ENCODE measurements around the gene GC.

The GC gene, protein sequence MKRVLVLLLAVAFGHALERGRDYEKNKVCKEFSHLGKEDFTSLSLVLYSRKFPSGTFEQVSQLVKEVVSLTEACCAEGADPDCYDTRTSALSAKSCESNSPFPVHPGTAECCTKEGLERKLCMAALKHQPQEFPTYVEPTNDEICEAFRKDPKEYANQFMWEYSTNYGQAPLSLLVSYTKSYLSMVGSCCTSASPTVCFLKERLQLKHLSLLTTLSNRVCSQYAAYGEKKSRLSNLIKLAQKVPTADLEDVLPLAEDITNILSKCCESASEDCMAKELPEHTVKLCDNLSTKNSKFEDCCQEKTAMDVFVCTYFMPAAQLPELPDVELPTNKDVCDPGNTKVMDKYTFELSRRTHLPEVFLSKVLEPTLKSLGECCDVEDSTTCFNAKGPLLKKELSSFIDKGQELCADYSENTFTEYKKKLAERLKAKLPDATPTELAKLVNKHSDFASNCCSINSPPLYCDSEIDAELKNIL

DNA sequence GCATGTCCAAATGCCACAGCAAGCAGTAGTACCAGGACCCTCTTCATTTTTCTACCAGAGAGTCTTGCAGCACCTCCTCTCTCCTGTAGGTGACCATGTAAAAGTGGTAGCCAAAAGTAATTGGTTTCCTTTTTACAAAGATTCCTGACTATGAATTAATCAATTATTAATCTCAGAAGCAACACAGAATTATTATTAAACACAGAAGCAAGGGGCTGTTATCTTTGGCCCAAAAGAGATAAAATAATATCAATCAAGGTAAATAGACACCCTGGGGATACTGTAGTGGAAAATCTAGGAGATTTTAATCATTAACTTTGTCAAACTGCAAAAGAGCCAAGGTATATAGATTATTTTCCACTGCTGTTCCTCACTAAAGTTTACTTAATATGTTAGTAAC lies at the start of gene GC:
Gene GC (minus strand): TSS at position 108 of the 400 bp plus-strand sequence. CDS start 61 bp downstream, at position 47.
- H3K27ac ChIP-seq = no peak within 1 kb of the TSS
- TF ChIP-seq, protein P1, sequence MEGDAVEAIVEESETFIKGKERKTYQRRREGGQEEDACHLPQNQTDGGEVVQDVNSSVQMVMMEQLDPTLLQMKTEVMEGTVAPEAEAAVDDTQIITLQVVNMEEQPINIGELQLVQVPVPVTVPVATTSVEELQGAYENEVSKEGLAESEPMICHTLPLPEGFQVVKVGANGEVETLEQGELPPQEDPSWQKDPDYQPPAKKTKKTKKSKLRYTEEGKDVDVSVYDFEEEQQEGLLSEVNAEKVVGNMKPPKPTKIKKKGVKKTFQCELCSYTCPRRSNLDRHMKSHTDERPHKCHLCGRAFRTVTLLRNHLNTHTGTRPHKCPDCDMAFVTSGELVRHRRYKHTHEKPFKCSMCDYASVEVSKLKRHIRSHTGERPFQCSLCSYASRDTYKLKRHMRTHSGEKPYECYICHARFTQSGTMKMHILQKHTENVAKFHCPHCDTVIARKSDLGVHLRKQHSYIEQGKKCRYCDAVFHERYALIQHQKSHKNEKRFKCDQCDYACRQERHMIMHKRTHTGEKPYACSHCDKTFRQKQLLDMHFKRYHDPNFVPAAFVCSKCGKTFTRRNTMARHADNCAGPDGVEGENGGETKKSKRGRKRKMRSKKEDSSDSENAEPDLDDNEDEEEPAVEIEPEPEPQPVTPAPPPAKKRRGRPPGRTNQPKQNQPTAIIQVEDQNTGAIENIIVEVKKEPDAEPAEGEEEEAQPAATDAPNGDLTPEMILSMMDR (conservative IDR thresholded peaks at IDR 0.05) = peak; percentile 22; the same call in 1 of the 2 replicates
- TF ChIP-seq ZFX (IDR thresholded peaks at IDR 0.05) = no peak

DNA sequence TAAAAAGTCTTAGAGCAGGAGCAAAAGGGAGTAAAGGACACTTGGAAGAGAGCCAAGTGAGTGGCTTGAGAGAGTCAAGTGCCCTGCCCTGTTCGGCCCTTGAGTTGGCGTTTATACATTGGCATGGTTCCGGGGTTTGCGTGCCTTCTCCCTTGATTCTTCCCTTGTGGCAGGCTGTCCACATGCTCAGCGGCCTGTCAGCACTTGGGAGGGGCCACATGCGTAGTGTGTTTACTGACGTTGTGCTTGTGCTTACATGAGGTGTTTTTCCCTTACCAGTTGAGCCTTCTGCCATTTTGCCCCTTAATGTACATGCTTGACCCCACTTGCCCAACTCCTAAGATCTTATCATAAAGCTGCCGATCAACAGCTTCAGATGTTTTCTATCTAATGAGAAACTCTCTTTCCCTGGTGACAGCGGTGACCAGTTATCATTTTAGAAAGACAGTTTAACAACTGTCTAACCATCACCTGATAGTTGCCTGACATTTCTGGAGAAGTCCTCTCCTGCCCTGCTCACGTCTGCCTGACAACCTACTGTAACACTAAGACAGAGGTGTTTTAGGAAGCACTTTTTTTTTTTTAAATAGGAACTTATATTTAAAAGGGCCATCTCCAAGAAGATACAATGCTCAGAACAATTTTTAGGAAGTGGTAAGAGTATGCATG lies 49.5 kb upstream of the GC start:
- TF ChIP-seq, protein P1 (conservative IDR thresholded peaks at IDR 0.05) = no peak
- TF ChIP-seq ZFX (IDR thresholded peaks at IDR 0.05) = no peak

DNA sequence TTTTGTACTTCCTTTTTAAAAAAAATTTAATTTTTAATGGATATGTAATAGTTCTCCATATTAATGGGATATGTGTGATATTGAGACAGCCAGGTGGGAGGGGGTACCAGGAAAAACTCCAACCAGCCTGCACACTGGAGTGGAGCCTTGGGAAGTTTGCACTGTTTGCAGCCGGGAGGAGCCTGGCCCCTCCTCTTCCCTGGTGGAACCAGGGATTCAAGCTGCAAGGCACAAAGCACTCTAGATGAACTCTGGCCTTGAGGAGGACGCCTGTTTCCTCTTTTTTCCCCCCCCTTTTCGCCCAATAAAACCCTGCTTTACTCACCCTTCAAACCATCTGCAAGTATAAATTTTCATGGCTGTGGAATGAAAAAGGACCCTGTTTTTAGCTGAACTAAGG lies 48.2 kb upstream of the GC start:
- no peak for TF ChIP-seq ZFX (IDR thresholded peaks at IDR 0.05)
- TF ChIP-seq, protein P1 (conservative IDR thresholded peaks at IDR 0.05) = no peak
- H3K27ac ChIP-seq = no peak overlapping the region

More for the DNA sequence above, 49.5 kb upstream of the GC start:
- H3K27ac ChIP-seq = no peak overlapping the region

DNA sequence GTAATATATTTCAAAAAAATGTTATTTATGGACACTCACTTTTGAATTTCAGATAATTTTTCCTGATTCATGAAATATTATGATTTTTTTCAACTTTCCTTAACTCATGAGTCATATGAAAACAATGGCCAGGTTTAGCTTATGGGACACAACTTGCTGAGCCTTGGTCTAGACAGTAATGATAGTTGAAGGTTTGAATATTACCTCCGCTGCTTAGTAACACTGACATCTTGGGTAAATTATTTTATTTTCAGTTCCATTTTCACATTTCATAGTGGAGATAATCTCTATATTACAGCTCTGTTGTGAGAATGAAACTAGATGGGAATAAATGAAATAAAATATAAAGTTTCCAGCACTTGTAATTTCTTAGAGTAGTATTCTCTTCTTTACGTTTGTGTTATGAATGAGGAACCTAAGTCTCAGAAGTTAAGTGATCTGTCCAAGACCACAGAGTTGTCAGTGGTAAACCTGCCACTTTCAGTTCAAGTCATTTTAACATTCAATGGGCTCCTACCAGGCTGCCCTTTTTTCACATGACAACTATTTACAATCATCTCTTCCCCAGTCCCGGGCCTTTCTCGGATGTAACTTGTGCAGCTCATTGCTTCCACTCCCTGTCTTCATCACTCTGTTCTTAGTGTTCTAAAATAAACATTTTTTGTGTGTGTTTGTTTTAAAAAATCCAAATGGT lies 46.8 kb upstream of the GC start:
- no peak overlapping the region for H3K27ac ChIP-seq
- TF ChIP-seq ZFX (IDR thresholded peaks at IDR 0.05) = no peak
- TF ChIP-seq, protein P1 (conservative IDR thresholded peaks at IDR 0.05) = no peak

DNA sequence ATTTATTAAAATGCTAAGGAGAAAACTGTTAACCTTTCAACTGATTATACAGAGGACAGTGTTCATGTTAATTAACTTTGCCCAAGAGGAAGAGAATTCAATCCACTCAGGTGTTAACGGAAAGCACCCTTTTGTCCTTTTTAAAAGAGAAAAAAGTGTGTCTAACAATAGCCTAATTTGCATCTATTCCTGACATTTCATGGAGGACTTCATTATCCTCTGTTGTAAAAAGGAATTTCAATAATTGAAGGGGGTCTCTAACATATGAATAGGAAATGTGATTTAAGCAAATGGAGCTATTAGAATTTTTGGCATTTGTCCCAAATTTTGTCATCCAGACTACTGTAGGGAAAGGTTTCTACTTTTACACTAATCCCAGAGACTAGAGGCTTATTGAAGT lies 44.6 kb upstream of the GC start:
- H3K27ac ChIP-seq = no peak overlapping the region

DNA sequence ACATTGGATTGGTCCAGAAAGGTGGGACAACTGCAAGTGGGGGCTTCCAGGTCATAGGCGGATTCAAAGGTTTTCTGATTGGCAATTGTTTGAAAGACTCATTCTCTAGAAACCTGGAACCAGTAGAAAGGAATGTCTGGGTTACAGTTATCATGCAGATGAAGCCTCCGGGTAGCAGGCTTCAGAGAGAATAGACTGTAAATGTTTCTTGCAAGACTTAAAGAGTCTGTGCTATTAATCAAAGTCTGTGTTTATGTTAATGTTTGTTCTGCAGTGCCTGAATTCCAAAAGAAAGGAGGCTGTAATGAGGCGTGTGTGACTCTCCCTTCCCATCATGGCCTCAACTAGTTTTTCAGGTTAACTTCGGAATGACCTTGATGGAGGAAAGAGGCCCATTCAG lies 43.9 kb upstream of the GC start:
- TF ChIP-seq, protein P1 (conservative IDR thresholded peaks at IDR 0.05) = no peak
- TF ChIP-seq ZFX (IDR thresholded peaks at IDR 0.05) = no peak
- no peak overlapping the region for H3K27ac ChIP-seq

More for the DNA sequence above, 44.6 kb upstream of the GC start:
- TF ChIP-seq, protein P1 (conservative IDR thresholded peaks at IDR 0.05) = no peak
- TF ChIP-seq ZFX (IDR thresholded peaks at IDR 0.05) = no peak
